Measurements from ENCODE around the gene SSX2IP. TPM values are rescaled to one million over a fixed set of nuclear protein-coding genes. Genes with fewer than 3 reads are reported as not detected.

Gene SSX2IP
- total and polyA plus RNA-seq, 4 experiments from 2014 or later, result 5.7 to 11.8 (median 7.9) TPM

DNA sequence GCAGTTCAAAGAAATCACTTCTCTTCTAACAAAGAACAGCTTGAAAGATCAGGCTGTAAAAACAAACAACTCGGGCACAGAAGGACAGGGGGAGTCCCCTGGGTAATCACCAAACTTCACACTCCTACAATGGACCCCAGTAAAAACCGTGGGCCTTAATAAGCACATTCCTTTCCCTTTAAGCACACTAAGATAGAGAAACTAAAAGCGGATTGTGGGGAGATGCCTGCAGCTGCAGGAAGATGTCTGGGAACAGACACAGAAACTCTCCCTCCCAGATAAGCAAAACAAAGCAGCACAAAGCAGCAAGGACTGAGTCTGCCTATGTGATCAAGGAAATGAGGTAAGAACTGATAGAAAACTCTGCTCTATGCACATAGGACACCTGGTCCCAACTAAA, 78.5 kb downstream of the SSX2IP start:
- Histone ChIP-seq H3K4me1 (ENCODE audit: insufficient read depth, low read length) (no peaks in the 10 kb centered on the region), H3K36me3 (ENCODE audit: insufficient read depth, low read length) (no peaks in the 10 kb centered on the region), H3K27ac (ENCODE audit: low read depth, low read length) (no peak overlapping the region), H3K9me3 (ENCODE audit: control insufficient read depth in 1 of 2, low read length in 2 of 2) (no peaks in the 10 kb centered on the region), H3K27me3 (ENCODE audit: insufficient read depth, low read length) (no peaks in the 10 kb centered on the region), H3K4me3 (ENCODE audit: low read length in 2 of 2) (no peak overlapping the region)
- DNase-seq, result no peak
- Mint-ChIP-seq H3K27me3 (no peaks in the 10 kb centered on the region), H3K4me1 (peaks cover 0 to 4% (median 1%) of the 10 kb centered on the region in 4 donors), H3K4me3 (peak overlapping the region in 3 of 8 donors; percentile 27 to 46 (median 28)), H3K9me3 (peaks cover 0 to 12% (median 6%) of the 10 kb centered on the region in 8 donors), H3K27ac (peak overlapping the region in 2 of 7 donors; percentile 32 to 44), H3K36me3 (no peaks in the 10 kb centered on the region)
- CTCF ChIA-PET (ENCODE audit: partially characterized antibody), result interaction anchor here (1.3 kb wide), 1 partner anchor 9 kb away, joined by 5 read pairs; no protein-coding TSS in a partner anchor
- POLR2A ChIA-PET (ENCODE audit: partially characterized antibody), result no interaction called here
- intact Hi-C loops (cut with micrococcal nuclease), result no loop called here

DNA sequence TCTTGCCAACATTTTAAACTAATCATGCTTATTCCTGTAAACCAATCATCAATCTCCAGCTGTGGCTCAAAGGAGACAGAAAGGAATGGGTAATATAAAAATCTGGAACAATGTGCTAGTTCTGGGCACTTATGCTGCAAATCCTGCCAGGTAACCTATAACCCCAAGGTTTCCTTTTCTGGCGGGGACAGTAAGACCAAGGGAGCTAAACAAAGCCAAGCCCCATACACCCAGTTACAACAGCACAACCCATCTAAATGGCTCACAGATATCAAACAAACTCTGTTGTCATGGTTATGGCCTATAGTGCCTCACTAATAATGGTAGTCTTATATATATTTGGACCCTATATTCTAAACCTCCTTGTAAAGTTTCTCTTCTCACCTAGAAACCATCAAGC, 79.2 kb downstream of the SSX2IP start:
- H3K27me3 Mint-ChIP-seq, result peaks cover 0 to 3% of the 10 kb centered on the region in 2 donors
- Histone ChIP-seq H3K4me1 (ENCODE audit: insufficient read depth, low read length) (no peaks in the 10 kb centered on the region), H3K36me3 (ENCODE audit: insufficient read depth, low read length) (no peaks in the 10 kb centered on the region), H3K9me3 (ENCODE audit: control insufficient read depth in 1 of 2, low read length in 2 of 2) (no peaks in the 10 kb centered on the region), H3K27ac (ENCODE audit: low read depth, low read length) (no peak overlapping the region), H3K27me3 (ENCODE audit: insufficient read depth, low read length) (no peaks in the 10 kb centered on the region), H3K4me3 (ENCODE audit: low read length in 2 of 2) (no peak overlapping the region)
- ChIA-PET CTCF (ENCODE audit: partially characterized antibody) (interaction anchor here (1.3 to 1.4 kb wide), 2 partner anchors 9 to 14 kb away, joined by 3 to 5 read pairs; no protein-coding TSS in a partner anchor), POLR2A (ENCODE audit: partially characterized antibody) (no interaction called here)
- intact Hi-C loops (cut with micrococcal nuclease), result no loop called here
- peak overlapping the region in 1 of 7 donors; percentile 10 for H3K27ac Mint-ChIP-seq
- H3K9me3 Mint-ChIP-seq, result peaks cover 2 to 19% (median 12%) of the 10 kb centered on the region in 8 donors
- no peak for DNase-seq
- H3K4me1 Mint-ChIP-seq, result peaks cover 0 to 4% (median 1%) of the 10 kb centered on the region in 4 donors
- H3K4me3 Mint-ChIP-seq, result no peak overlapping the region
- H3K36me3 Mint-ChIP-seq, result peaks cover 3 to 5% of the 10 kb centered on the region in 2 donors

DNA sequence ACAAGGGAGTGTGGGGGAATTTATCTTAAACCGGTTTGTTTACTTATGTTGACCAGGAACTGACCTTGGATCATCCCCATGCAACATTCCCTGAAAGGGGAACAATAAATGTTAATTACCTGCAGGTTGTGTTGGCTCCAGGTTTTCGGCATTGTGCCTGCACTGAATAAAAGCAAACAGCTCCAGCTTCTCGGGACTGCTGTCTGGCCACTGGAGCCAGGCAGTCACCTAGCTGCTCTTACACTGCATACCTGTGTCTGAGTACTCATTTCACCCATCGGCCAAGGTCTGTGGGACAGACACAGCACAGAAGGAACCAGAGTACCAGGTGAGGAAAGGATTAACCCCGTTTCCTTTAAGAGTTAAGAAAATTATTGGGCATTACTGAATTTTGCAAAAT, 83.3 kb downstream of the SSX2IP start:
- ChIA-PET CTCF (ENCODE audit: partially characterized antibody) (interaction anchor here (3.3 kb wide), 1 partner anchor 14 kb away, joined by 13 read pairs; no protein-coding TSS in a partner anchor), POLR2A (ENCODE audit: partially characterized antibody) (no interaction called here)
- no peak overlapping the region for H3K27ac Mint-ChIP-seq
- no peak overlapping the region for H3K4me3 Mint-ChIP-seq
- peaks cover 8 to 38% (median 26%) of the 10 kb centered on the region in 8 donors for H3K9me3 Mint-ChIP-seq
- peaks cover 13% of the 10 kb centered on the region in 2 donors for H3K36me3 Mint-ChIP-seq
- intact Hi-C loops (cut with micrococcal nuclease), result no loop called here
- Histone ChIP-seq H3K27me3 (ENCODE audit: insufficient read depth, low read length) (no peaks in the 10 kb centered on the region), H3K4me3 (ENCODE audit: low read length in 2 of 2) (no peak overlapping the region), H3K36me3 (ENCODE audit: insufficient read depth, low read length) (no peaks in the 10 kb centered on the region), H3K4me1 (ENCODE audit: insufficient read depth, low read length) (no peaks in the 10 kb centered on the region), H3K9me3 (ENCODE audit: control insufficient read depth in 1 of 2, low read length in 2 of 2) (peaks cover 3 to 7% of the 10 kb centered on the region in 2 donors), H3K27ac (ENCODE audit: low read depth, low read length) (no peak overlapping the region)
- DNase-seq, result no peak
- H3K27me3 Mint-ChIP-seq, result peaks cover 0 to 3% of the 10 kb centered on the region in 2 donors
- peaks cover 0 to 4% (median 1%) of the 10 kb centered on the region in 4 donors for H3K4me1 Mint-ChIP-seq

DNA sequence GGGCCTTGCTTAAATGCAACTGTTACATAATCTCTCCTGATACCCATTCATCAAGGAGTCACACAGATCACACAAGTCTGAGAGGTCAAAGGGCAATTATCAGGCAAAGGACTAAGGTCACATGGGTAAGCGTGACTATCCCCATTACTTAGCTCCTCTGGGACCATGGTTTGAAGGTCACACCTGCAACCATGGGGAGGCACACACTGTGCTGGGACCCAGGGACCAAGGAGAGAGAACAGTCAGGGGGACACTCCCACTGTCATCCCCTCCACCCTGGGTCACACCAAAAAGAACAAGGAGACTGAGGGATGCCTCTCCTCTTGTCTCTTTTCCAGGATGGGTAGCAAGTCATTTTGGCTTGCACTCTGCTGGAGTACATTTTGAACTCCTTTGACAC, 85.1 kb downstream of the SSX2IP start:
- ChIA-PET POLR2A (ENCODE audit: partially characterized antibody) (no interaction called here), CTCF (ENCODE audit: partially characterized antibody) (interaction anchor here (1.6 kb wide), 1 partner anchor 15 kb away, joined by 4 read pairs; no protein-coding TSS in a partner anchor)
- H3K4me3 Mint-ChIP-seq, result no peak overlapping the region
- H3K4me1 Mint-ChIP-seq, result no peaks in the 10 kb centered on the region
- intact Hi-C loops (cut with micrococcal nuclease), result no loop called here
- no peak overlapping the region for H3K27ac ChIP-seq (ENCODE audit: low read depth, low read length)
- H3K4me3 ChIP-seq (ENCODE audit: low read length in 2 of 2), result no peak overlapping the region
- no peaks in the 10 kb centered on the region for H3K27me3 ChIP-seq (ENCODE audit: insufficient read depth, low read length)
- DNase-seq, result no peak
- H3K9me3 ChIP-seq (ENCODE audit: control insufficient read depth in 1 of 2, low read length in 2 of 2), result peaks cover 3 to 7% of the 10 kb centered on the region in 2 donors
- peaks cover 13% of the 10 kb centered on the region in 2 donors for H3K36me3 Mint-ChIP-seq
- H3K4me1 ChIP-seq (ENCODE audit: insufficient read depth, low read length), result no peaks in the 10 kb centered on the region
- H3K27ac Mint-ChIP-seq, result no peak overlapping the region
- no peaks in the 10 kb centered on the region for H3K36me3 ChIP-seq (ENCODE audit: insufficient read depth, low read length)
- H3K9me3 Mint-ChIP-seq, result peaks cover 8 to 38% (median 26%) of the 10 kb centered on the region in 8 donors
- H3K27me3 Mint-ChIP-seq, result peaks cover 0 to 3% of the 10 kb centered on the region in 2 donors

DNA sequence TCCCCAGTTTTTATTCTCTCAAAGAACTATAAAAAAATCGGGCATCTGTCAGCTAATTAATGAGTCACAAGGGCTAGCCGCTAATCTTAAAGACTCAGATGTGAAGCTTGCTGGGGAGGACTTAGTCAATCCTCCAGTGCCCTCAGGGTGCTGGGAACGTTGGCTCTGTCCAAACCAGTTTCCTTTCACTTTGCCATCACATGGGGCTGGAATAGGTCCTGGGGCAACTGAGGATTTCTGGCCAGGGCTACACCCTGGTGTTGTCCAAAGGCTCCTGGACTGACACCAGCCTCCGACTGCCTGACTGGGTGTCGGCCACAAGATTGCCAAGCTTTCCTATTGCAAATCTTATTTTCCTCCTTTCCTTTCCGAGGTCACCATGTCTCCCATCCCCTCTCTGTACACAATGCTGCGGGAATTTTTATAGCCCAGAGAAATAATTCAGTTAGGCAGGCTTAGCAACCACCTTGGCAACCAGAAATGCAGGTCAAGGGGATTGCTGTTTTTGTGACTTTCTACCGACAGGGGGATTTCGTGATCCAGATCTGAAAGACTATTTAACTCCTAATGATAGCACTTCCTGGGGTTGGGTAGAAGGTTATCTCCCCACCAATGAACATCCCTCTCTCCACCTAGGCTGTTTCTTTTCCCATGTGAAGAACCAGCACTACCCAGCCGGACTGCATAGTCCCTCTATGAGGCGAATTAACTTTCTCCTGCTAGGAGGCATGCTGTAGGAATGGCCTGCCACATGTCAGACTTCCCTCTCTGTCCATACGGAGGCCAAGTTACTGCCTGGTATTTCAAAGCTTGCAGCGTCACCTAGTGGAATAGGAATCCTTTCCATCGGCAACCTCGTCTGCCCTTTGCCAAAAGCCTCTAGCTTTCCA, 86.1 kb downstream of the SSX2IP start:
- peaks cover 3 to 7% of the 10 kb centered on the region in 2 donors for H3K9me3 ChIP-seq (ENCODE audit: control insufficient read depth in 1 of 2, low read length in 2 of 2)
- no peak overlapping the region for H3K27ac ChIP-seq (ENCODE audit: low read depth, low read length)
- intact Hi-C loops (cut with micrococcal nuclease), result no loop called here
- peaks cover 0 to under 1% (median 0%) of the 10 kb centered on the region in 4 donors for H3K4me1 Mint-ChIP-seq
- H3K27ac Mint-ChIP-seq, result no peak overlapping the region
- no peaks in the 10 kb centered on the region for H3K4me1 ChIP-seq (ENCODE audit: insufficient read depth, low read length)
- ChIA-PET POLR2A (ENCODE audit: partially characterized antibody) (no interaction called here), CTCF (ENCODE audit: partially characterized antibody) (interaction anchor here (1.6 kb wide), 1 partner anchor 16 kb away, joined by 4 read pairs; no protein-coding TSS in a partner anchor)
- no peak overlapping the region for H3K4me3 ChIP-seq (ENCODE audit: low read length in 2 of 2)
- no peaks in the 10 kb centered on the region for H3K36me3 ChIP-seq (ENCODE audit: insufficient read depth, low read length)
- H3K4me3 Mint-ChIP-seq, result no peak overlapping the region
- peaks cover 13% of the 10 kb centered on the region in 2 donors for H3K36me3 Mint-ChIP-seq
- peaks cover 0 to 3% of the 10 kb centered on the region in 2 donors for H3K27me3 Mint-ChIP-seq
- H3K9me3 Mint-ChIP-seq, result peaks cover 8 to 38% (median 26%) of the 10 kb centered on the region in 8 donors
- no peak for DNase-seq
- H3K27me3 ChIP-seq (ENCODE audit: insufficient read depth, low read length), result no peaks in the 10 kb centered on the region

DNA sequence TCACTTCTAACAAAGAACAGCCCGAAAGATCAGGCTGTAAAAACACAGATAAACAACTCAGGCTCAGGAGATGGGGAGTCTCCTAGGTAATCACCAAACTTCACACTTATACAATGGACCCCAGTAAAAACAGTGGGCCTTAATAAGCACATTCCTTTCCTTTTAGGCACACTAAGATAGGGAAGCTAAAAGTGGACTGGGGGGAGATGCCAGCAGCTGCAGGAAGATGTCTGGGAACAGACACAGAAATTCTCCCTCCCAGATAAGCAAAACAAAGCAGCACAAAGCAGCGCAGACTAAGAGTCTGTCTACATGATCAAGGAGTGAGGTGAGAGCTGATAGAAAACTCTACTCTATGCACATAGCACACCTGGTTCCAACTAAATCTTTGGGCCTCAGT, 87.0 kb downstream of the SSX2IP start:
- ChIA-PET POLR2A (ENCODE audit: partially characterized antibody) (no interaction called here), CTCF (ENCODE audit: partially characterized antibody) (no interaction called here)
- no peaks in the 10 kb centered on the region for H3K36me3 ChIP-seq (ENCODE audit: insufficient read depth, low read length)
- H3K4me1 ChIP-seq (ENCODE audit: insufficient read depth, low read length), result no peaks in the 10 kb centered on the region
- peaks cover 3 to 7% of the 10 kb centered on the region in 2 donors for H3K9me3 ChIP-seq (ENCODE audit: control insufficient read depth in 1 of 2, low read length in 2 of 2)
- intact Hi-C loops (cut with micrococcal nuclease), result no loop called here
- no peak overlapping the region for H3K27ac ChIP-seq (ENCODE audit: low read depth, low read length)
- H3K27ac Mint-ChIP-seq, result no peak overlapping the region
- H3K4me3 ChIP-seq (ENCODE audit: low read length in 2 of 2), result no peak overlapping the region
- peaks cover 13% of the 10 kb centered on the region in 2 donors for H3K36me3 Mint-ChIP-seq
- peaks cover 8 to 38% (median 26%) of the 10 kb centered on the region in 8 donors for H3K9me3 Mint-ChIP-seq
- no peak overlapping the region for H3K4me3 Mint-ChIP-seq
- H3K27me3 ChIP-seq (ENCODE audit: insufficient read depth, low read length), result no peaks in the 10 kb centered on the region
- peaks cover 0 to 2% (median 0%) of the 10 kb centered on the region in 4 donors for H3K4me1 Mint-ChIP-seq
- no peak for DNase-seq
- H3K27me3 Mint-ChIP-seq, result peaks cover 0 to 3% of the 10 kb centered on the region in 2 donors

DNA sequence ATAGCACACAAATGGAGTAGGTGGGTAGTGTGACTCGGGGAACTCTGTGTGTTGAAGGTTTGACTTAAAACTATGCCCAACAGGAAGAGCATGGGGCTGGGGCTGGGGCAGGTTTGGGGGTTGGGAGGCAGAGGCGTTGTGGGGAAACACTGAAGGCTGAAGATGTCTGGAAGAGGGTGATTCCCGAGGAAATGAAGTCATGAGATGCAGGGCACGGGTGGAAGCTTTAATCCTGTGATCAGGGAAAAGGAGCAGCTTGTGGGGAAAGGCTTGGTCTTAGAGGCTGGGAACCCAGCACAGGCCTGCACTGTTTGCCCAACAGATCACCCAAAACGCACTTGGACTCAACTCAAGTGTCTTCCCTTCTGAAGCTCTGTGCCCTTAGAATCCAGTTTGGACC, 89.5 kb downstream of the SSX2IP start:
- H3K4me1 ChIP-seq (ENCODE audit: insufficient read depth, low read length), result no peaks in the 10 kb centered on the region
- peaks cover 3 to 7% of the 10 kb centered on the region in 2 donors for H3K9me3 ChIP-seq (ENCODE audit: control insufficient read depth in 1 of 2, low read length in 2 of 2)
- POLR2A ChIA-PET (ENCODE audit: partially characterized antibody), result interaction anchor here (1.1 kb wide), 1 partner anchor 27 kb away, joined by 4 read pairs; no protein-coding TSS in a partner anchor
- intact Hi-C loops (cut with micrococcal nuclease), result no loop called here
- H3K4me1 Mint-ChIP-seq, result peaks cover 0 to 2% (median 0%) of the 10 kb centered on the region in 4 donors
- H3K36me3 ChIP-seq (ENCODE audit: insufficient read depth, low read length), result no peaks in the 10 kb centered on the region
- DNase-seq, result no peak
- peaks cover 3 to 21% (median 16%) of the 10 kb centered on the region in 8 donors for H3K9me3 Mint-ChIP-seq
- CTCF ChIA-PET (ENCODE audit: partially characterized antibody), result interaction anchor here (1.2 kb wide), 1 partner anchor 8 kb away, joined by 3 read pairs; no protein-coding TSS in a partner anchor
- no peak overlapping the region for H3K27ac ChIP-seq (ENCODE audit: low read depth, low read length)
- no peaks in the 10 kb centered on the region for H3K27me3 ChIP-seq (ENCODE audit: insufficient read depth, low read length)
- no peak overlapping the region for H3K4me3 Mint-ChIP-seq
- H3K27me3 Mint-ChIP-seq, result no peaks in the 10 kb centered on the region
- H3K36me3 Mint-ChIP-seq, result peaks cover 5 to 10% of the 10 kb centered on the region in 2 donors
- H3K4me3 ChIP-seq (ENCODE audit: low read length in 2 of 2), result no peak overlapping the region
- H3K27ac Mint-ChIP-seq, result no peak overlapping the region

All from CD4-positive, alpha-beta memory T cell (primary cell).